NK-92 (cell line): ENCODE measurements around the gene TMED5.

Source experiments
- DNase-seq: peaks from one replicate; lab custom pipeline; 2025; ENCODE audit not compliant: unreplicated experiment; lab: John Stamatoyannopoulos, UW

Gene TMED5

DNA sequence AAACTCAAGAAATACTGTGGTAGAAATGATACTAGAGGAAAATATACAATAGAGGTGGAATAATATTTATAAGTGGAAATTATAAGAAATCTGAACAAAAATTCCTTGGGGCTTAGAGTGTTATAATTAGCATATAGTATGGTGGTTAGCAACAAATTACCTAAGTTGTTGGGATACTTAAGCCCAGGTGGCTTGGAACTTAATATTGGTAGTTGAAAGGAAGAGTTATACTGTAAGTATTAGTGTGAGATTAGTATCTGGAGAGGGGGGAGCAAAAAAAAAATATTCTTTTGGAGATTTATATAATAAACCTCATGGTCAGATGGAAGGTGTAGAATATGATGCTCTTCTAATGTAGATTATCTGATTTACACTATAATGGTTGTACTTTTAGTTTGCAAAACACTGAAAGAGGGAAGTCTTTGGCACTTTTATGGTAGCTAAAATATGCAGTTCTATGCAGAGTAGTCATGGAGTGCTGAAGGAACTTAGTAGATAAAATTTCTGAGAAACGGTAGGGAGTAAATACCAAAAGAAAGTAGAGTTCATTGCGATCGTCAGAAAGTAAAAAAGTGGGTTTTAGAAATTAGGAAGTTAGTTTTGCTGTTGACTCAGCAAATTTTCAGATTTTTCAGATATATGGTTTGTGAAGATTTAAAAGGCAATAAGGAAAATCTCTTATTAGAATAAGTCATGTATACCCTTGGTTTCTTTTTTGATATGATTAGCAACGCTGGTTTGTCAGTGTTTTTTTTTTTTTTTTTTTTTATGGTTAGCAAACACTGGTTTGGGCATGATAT is 55.5 kb downstream of the TMED5 start:
- DNase-seq: no peak

DNA sequence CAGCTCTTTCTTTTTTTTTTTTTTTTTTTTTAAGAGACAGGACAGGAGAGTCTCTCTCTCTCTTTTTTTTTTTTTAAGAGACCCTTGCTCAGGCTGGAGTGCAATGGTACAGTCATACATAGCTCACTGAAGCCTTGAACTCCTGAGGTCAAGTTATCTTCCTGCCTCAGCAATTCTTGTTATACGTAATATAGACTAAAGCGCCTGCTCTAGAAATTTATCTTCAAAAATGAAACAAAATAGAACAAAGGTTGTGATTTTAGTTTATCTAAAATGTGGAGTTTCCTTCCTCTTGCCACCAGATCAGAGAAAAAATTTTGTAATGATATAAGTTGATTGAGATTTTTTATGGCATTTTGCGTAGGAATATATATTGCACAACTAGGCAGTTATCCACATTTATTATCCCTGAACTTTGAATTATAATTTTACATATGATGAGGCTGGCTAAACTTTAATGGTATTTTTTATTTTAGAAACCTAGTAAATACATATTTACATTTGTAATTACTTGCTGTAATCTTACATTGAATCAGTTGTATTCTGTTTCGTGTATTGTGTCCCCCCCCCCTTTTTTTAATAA is 56.9 kb downstream of the TMED5 start:
- no peak for DNase-seq

DNA sequence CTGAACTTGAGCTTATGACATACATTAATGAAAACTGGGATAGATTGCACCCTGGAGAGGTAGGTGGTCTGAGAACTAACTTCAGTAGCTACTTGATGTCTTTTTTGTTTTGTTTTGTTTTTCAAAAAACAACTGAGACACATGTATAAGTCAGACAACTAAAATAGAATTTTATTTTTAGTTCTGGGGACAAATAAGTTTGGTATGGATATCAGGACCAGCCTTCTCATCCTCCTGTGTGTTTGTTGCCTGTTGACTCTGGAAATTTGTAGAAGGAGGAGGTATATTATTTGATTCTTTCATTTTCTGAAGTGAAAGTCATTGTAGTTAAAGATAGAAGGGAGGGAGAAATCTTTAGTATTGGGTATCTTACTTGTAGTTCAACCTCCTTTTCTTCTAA is 59.6 kb downstream of the TMED5 start:
- no peak for DNase-seq

DNA sequence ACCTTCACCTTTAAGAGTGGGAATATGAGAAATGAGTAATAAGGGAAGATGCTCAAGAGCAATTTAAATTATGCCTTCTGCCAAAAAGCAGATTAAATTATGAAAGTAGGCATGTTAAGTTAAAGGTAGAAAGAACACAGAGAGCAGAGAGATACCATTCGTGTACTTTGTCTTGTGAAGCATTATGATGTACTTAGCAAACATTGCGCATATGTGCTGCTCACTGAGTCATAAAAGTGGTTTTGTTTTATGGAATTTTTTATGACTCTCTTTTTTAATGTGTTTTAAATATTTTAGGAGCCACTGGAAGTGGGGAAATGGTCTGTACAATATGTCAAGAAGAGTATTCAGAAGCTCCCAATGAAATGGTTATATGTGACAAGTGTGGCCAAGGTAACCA is 65.8 kb downstream of the TMED5 start:
- no peak for DNase-seq

DNA sequence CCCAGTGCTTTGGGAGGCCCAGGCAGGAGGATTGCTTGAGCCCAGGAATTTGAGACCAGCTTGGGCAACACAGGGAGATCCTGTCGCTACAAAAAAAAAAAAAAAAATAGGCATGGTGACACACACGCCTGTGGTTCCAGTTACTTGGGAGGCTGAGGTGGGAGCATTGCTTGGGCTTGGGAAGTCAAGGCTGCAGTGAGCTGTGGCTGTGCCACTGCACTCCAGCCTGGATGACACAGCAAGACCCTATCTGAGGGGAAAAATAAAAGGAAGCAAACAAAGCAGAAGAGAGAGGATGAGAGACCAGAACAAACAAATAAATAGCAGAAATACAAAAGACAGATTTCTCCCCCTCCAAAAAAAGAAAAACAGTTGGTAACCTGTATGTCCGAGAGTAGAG is 67.1 kb downstream of the TMED5 start:
- no peak for DNase-seq

DNA sequence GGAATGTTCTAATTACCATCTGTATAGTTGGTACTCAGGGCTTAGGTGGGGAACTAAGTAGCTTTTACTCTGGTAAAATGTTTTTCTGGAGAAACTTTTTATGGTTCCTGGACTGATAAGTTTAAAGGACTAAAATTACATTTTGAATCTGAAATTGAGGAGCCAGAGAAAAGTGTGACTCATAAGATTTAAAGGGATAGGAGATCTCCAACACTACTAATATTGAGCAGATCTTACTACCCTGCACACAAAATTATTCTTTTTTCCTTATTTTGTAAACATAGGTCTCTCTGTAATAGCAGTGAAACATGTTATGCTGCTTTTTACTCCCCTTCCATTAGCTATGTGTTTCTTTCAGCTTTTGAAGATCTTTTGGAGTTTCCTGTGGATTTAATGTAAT is 68.7 kb downstream of the TMED5 start:
- DNase-seq: no peak

DNA sequence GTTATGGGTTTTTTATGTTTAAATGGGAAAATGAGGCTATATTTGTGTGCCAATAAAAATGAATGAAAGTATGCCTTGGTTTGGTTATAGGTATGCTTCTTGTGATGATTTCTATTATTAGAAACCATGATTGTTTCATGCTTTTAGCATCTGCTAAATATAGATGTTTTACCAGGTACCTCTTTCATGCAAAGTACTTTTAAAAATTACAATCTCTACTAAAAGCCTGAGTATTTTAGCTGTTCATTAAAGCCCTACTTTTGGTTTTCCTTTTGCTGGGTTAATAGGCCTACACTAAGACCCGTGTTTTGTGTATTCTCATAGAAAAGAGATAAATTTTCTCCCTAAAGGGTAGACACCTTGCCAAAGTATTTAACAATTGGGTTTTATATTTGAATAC is 69.1 kb downstream of the TMED5 start:
- no peak for DNase-seq

DNA sequence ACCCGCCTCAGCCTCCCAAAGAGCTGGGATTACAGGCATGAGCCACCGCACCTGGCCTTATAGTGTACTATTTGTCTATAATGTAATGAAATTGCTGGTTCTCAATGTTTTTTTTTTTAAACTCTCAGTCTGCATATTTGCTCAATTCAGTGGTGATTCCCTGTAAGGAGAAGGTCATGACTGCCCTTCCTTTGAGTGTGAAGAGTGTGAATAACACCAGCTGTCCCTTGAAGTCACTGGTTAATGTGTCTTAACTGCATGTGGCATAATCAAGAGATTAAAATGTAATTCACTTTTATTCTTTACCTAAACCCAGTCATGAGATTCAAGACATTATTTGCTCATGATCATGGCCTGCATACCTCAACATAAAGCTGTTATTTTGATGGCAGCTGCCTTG is 70.6 kb downstream of the TMED5 start:
- no peak for DNase-seq

DNA sequence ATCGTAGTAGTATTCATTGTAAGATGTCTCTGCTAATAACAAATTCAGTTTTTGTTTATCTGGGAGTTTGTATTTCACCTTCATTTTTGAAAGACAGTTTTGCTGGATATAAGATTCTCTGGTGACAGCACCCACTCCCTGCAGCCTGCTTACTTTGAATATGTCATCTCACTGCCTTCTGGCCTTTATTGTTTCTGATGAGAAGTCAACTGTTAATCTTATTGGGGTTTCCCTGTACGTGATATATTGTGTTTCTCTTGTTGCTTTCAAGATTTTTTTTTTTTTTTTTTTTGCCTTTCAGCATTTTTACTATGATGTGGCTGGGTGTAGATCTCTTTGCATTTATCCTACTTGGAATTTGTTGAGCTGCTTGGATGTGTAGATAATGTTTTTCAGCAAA is 71.9 kb downstream of the TMED5 start:
- no peak for DNase-seq

DNA sequence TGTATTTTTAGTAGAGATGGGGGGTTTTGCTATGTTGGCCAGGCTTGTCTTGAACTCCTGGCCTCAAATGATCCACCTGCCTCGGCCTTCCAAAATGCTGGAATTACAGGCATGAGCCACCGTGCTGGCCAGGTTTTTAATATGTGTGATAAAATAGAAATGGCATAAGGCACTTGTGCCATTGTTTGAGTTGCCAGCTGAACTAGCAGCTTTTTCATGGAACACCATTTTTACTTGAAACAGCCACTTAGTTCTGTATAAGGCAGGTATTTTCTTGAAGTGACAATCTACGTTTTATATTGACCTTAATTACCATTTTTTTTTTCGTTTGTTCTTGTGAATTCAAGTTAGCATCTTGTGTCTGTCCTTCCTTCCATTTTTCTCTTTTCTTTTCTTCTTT is 72.8 kb downstream of the TMED5 start:
- no peak for DNase-seq

DNA sequence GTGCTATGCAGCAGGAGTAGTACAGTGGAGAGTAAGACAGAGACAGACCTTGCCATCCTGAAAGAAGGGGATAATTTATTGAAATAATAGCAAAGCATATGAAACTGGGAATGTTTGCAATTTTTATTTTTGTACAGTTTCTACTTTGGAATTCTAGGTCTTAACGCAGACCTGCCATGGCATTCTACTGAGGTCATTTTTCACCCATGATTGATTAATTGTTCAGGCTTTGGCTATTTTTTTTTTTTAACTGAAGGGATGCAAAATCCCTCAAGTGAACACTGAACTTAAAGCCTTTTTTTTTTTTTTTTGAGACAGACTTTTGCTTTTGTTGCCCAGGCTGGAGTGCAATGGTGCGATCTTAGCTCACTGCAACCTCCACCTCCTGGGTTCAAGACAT is 74.0 kb downstream of the TMED5 start:
- no peak for DNase-seq

DNA sequence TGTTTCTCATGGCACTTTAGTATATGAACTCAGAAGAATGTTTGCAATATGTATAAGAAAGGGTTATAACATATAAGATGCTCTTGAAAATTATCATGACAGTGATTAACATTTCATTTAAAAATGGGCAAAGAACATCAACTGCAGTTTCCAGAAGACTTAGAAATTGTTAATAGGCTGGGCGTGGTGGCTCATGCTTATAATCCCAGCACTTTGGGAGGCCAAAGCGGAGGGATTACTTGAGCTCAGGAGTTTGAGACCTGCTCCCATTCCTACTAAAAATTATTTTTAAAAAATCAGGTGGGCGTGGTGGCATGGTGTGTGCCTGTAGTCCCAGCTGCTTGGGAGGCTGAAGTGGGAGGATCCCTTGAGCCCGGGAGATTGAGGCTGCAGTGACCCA is 78.1 kb downstream of the TMED5 start:
- DNase-seq: no peak
